ENCODE results near the gene ZNF552. TPM values are rescaled to one million over a fixed set of nuclear protein-coding genes. Genes with fewer than 3 reads are reported as not detected.
"Not testable (repeated sequence)": the region's sequence is repeated elsewhere in the genome, so short reads cannot be mapped to it uniquely, and the experiment has no call there.

The ZNF552 gene
- polyA plus RNA-seq (2012; ENCODE audit: low read depth, missing spikeins), result 6.4 TPM

- FAIRE-seq (peak; percentile 75), DNase-seq (ENCODE audit: insufficient read length, low spot score) (peak; percentile 64)
- TF ChIP-seq POLR2A (IDR thresholded peaks at IDR 0.05; ENCODE audit: low read depth, low read length) (peak; percentile 73), SPI1 (IDR thresholded peaks at IDR 0.05; ENCODE audit: low read depth, low read length) (no peak), TAF1 (IDR thresholded peaks at IDR 0.05; ENCODE audit: low read depth, low read length) (peak; percentile 78; the same call in 1 of the 2 replicates), POLR2AphosphoS5 (IDR thresholded peaks at IDR 0.05; ENCODE audit: low read depth, low read length) (peak; percentile 86), POU2F2 (IDR thresholded peaks at IDR 0.05; ENCODE audit: low read depth, low read length) (peak; percentile 68; the same call in 1 of the 2 replicates)
Measured at GRCh38 chr19:57814505-57815246, at the start of gene ZNF552. Gene ZNF552, minus strand, starts transcription at chr19:57814913. Its CDS starts 170 bp downstream, at chr19:57814743.

DNA sequence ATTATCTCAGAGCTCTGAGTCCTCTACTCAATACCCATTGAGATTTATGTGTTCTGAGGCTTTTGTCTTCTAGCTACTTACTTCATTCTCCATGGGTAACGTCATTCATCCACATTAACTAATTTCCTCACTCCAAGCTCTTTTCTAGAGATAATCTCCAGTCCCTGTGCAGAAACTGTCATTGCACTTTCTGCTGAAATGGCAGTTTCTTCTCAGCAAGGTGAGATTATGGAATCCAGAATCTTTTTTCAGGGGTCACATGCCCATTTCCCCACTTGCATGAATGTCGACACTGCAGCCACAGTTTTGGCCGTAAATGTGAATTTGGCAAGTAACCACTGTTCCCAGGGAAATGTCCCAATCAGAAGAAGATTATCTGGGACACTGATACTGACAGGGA is 47.6 kb upstream of the ZNF552 start:
- not testable (repeated sequence) for DNase-seq (ENCODE audit: insufficient read length, low spot score); FAIRE-seq

GRCh38 chr19:57854117-57854516 is 39.4 kb upstream of the ZNF552 start:
- not testable (repeated sequence) for FAIRE-seq; DNase-seq (ENCODE audit: insufficient read length, low spot score)

DNA sequence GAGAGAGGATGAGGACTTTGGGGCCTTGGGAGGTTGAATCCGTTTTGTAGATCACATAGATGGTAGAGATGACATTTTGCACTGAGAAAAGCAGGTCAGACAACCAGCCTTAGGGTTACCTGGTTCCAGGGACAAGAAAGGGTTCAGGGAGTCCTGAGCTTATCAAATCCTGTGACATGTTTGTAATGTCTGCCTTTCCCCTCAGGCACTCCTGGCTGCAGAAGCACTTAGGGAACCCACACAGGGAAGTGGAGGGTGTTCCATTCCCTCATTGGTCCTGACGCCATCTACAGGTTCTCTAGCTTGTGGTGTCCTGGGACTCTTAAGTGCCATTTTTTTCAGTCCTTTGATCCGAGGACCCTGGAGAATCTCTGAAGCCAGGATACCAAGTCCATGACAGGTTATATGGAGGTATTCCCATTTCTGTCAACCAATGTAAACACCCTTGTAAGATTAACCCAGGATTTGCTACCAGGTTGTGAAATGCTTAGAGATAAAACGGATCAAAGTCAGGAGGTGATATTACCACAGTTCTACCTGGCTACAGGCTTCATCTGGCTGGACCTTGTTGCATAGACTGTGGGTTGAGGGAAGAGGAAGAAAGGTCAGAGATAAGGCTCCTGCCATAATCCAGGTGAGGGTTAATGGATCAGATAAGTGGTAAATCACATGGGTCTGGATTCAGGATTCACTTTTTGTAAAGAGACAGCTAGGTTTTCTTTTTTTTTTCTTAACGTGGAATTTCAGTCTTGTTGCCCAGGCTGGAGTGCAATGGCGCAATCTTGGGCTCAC is 37.3 kb upstream of the ZNF552 start:
- DNase-seq (ENCODE audit: insufficient read length, low spot score); FAIRE-seq: not testable (repeated sequence)

GRCh38 chr19:57850553-57851017 is 35.9 kb upstream of the ZNF552 start:
- no peak for DNase-seq (ENCODE audit: insufficient read length, low spot score)
- TF ChIP-seq POU2F2 (IDR thresholded peaks at IDR 0.05; ENCODE audit: low read depth, low read length) (no peak), POLR2A (IDR thresholded peaks at IDR 0.05; ENCODE audit: low read depth, low read length) (no peak), SPI1 (IDR thresholded peaks at IDR 0.05; ENCODE audit: low read depth, low read length) (no peak), PAX5 (IDR thresholded peaks at IDR 0.05; ENCODE audit: insufficient read depth, low read length, severe bottlenecking) (no peak), TAF1 (IDR thresholded peaks at IDR 0.05; ENCODE audit: low read depth, low read length) (no peak), POLR2AphosphoS5 (IDR thresholded peaks at IDR 0.05; ENCODE audit: low read depth, low read length) (no peak)
- no peak for FAIRE-seq

- TF ChIP-seq POLR2A (IDR thresholded peaks at IDR 0.05; ENCODE audit: low read depth, low read length), result peak; percentile 72
- TF ChIP-seq TAF1 (IDR thresholded peaks at IDR 0.05; ENCODE audit: low read depth, low read length), result 0 out of 2 replicates have a peak, but pooled peaks have one; percentile 13
- TF ChIP-seq POLR2AphosphoS5 (IDR thresholded peaks at IDR 0.05; ENCODE audit: low read depth, low read length), result peak; percentile 79
- peak; percentile 98 for FAIRE-seq
- DNase-seq (ENCODE audit: insufficient read length, low spot score), result peak; percentile 53
Measured at GRCh38 chr19:57849666-57850473, 35.2 kb upstream of the ZNF552 start, which contains the start of gene ZNF587. Gene ZNF587, plus strand, starts transcription at chr19:57849859. Its CDS starts 180 bp downstream, at chr19:57850039.

- not testable (repeated sequence) for FAIRE-seq; DNase-seq (ENCODE audit: insufficient read length, low spot score)
Measured at GRCh38 chr19:57849162-57849665, 34.5 kb upstream of the ZNF552 start.

- FAIRE-seq; DNase-seq (ENCODE audit: insufficient read length, low spot score): not testable (repeated sequence)
Measured at GRCh38 chr19:57847164-57847563, 32.5 kb upstream of the ZNF552 start.

DNA sequence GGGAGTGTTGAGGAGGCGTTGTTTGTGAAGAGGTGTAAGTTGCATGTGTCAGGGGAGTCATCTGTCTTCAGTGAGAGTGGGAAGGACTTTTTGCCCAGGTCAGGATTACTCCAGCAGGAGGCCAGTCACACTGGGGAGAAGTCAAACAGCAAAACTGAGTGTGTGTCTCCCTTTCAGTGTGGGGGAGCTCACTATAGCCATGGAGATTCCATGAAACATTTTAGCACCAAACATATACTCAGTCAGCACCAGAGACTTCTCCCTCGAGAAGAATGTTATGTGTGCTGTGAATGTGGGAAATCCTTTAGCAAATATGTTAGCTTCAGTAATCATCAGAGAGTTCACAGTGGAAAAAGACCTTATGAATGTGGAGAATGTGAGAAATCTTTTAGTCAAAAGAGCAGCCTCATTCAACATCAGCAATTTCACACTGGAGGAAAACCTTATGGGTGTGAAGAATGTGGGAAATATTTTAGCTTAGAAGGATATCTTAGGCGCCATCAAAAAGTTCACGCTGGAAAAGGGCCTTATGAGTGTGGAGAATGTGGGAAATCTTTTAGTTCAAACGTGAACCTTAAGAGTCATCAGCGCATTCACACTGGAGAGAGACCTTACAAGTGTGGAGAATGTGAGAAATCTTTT is 26.5 kb upstream of the ZNF552 start:
- DNase-seq (ENCODE audit: insufficient read length, low spot score) (no peak), FAIRE-seq (no peak)
- TF ChIP-seq POU2F2 (IDR thresholded peaks at IDR 0.05; ENCODE audit: low read depth, low read length) (no peak), POLR2A (IDR thresholded peaks at IDR 0.05; ENCODE audit: low read depth, low read length) (no peak)

DNA sequence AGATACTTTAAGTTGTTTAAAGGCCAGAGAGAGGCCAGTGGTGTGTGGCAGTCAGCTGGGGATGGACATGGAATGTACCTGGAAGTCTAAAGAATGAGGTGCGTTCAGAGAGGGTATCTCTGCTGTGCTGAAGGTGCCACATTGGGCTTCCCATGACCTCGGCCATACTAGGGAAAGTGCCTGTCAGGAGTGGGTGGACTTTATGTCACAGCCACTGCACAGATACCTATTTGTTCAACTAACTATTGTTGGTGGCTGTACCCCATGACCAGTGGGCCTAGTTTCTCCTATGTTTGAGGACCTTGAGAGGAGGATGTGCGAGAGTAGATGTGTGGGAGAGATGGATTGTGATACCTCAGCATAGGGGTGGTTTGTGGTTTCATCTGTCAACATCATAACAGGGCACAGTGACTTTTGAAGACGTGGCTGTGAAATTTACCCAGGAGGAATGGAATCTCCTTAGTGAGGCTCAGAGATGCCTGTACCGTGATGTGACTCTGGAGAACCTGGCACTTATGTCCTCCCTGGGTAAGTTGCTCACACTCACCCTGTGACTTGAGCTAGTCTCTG is 24.0 kb upstream of the ZNF552 start:
- not testable (repeated sequence) for DNase-seq (ENCODE audit: insufficient read length, low spot score); FAIRE-seq

DNA sequence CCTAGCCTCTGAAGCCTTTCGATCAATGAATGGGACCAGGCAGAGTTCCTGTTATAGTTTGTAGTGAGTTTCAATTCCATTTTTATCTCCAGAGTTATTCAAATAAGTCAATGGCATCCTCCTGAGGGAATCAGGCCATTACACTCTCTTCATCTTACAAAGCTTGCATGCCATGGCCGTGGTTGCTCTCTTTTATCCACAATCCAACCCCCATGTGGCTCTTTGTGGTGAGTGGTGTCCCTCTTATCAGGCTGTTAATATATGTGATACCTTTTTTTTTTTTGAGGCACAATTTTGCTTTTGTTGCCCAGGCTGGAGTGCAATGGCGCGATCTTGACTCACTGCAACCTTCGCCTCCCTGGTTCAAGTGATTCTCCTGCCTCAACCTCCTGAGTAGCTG is 22.3 kb upstream of the ZNF552 start:
- FAIRE-seq; DNase-seq (ENCODE audit: insufficient read length, low spot score): not testable (repeated sequence)
